Activated T-helper 1 cell treated with Interleukin-2 at 50 U/mL for 16 hours (primary cell): ENCODE measurements around the gene GPR132.
"Not testable (repeated sequence)": the region's sequence is repeated elsewhere in the genome, so short reads cannot be mapped to it uniquely, and the experiment has no call there.

ENCODE experiments used
- DNase-seq: peaks from one replicate; pipeline ENCODE4 v3.0.0-alpha.2; 2020; ENCODE audit warnings: low read depth

Gene GPR132

DNA sequence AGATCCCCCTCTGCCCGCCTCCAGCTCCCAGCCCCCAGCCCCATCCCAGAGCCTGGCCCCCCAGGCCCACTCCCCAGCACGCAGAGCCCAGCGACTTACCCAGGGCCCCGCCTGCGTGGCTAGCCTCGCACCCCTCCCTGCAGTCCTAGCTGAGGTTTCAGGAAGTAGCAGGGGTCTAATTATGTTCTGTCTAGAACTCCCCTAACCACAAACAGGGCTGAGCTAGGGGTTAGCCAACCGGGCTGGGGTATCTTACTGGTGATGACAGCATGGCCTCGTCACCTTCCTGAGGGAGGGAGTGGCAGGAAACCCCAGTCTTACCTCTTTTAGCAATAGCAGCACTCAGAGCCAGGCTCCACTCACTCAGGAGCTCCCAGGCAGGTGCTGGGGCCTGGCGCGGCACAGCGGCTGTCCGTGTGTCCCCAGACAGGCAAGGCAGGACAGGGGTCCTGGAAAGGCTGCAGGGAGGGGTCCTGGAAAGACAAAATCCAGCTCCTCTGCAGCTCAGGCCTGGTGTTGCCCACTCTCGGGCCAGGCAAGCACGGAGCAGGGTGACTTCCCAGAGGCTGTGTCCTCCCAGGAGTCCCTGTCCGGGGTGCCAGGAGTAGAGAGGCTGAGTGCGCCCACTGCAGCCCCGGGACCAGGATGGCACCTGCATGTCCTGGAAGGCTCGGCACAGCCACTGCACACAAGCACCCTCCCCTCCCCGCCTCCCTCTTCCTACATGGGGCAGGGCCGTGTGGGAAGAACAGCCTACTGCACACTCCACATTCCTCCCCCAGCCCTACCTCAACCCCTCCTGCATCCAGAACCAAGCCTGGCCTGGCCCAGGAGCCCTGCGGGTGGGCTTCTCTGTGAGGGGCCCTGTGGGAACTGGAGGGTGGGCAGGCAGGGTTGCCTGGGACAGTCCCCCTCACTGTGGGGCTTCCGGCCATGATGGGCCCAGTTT is at the start of gene GPR132:
TSS of gene GPR132 (minus strand) at position 151 of the 949 bp plus-strand sequence. CDS start 10,010 bp downstream, outside the sequence.
- peak; percentile 79 for DNase-seq

DNA sequence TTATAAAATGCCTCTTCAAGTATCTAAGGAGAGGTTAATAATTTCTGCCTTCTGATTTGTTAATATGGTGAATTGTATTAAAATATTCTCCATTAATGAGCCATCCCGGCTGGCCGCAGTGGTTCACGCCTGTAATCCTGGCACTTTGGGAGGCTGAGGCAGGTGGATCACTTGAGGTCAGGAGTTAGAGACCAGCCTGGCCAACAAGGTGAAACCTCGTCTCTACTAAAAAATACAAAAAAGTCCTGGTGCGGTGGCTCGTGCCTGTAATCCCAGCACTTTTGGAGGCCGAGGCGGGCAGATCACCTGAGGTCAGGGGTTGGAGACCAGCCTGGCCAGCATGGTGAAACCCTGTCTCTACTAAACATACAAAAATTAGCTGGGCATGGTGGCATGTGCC is 44.0 kb upstream of the GPR132 start:
- not testable (repeated sequence) for DNase-seq

DNA sequence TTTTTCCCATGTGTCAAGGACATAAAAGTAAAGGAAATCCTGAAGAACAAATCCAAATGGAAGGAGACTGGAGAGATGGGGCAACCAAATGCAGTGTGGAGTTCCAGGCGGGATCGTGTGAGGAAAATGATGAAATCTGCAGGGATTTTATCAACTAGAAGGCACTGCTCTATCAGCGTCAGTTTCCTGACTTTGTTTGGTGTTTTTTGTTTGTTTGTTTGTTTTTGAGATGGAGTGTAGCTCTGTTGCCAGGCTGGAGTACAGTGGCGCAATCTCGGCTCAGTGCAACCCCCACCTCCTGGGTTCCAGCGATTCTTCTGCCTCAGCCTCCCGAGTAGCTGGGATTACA is 43.3 kb upstream of the GPR132 start:
- no peak for DNase-seq

DNA sequence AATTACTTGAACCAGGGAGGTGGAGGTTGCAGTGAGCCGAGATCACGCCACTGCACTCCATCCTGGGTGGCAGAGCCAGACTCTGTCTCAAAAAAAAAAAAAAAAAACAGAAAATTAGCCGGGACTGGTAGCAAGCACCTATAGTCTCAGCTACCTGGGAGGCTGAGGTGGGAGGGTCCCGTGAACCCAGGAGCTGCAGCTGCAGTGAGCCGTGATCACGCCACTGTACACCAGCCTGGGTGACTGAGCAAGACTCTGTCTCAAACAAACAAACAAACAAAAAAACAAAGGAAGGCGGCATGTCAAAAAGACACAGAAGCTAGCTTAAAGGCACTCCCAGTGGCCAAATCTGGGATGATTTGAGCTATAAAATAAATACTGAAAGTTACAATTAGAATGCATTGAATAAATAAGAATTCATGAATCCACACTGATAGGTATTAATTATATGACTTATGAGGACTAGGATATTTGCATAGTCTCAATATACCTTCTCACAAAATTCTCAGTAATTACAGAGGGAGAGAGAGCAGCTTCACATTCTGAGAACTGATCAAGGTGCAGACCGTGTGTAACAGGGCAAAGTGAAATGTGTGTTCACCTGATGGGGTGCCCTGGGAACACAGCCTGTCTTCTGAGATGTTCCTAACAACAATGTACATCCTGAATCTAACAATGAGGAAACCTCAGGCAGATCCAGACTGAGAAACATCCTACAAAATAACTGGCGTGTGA is 42.7 kb upstream of the GPR132 start:
- DNase-seq, result no peak

DNA sequence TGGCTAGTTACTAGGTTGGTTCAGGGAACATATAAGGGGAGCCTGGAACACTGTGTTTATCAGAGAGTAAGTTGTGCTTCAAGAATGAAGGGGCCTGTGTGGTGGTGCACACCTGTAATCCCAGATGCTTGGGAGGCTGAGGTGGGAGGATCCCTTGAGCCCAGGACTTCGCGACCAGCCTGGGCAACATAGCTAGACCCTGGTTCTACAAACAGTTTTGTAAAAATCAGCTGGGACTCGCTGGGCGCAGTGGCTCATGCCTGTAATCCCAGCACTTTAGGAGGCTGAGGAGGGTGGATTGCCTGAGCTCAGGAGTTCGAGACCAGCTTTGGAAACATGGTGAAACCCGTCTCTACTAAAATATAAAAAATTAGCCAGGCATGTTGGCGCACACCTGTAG is 42.1 kb upstream of the GPR132 start:
- DNase-seq, result no peak

GRCh38 chr14:105105158-105105557 is 39.9 kb upstream of the GPR132 start:
- DNase-seq, result no peak

- DNase-seq, result no peak
These were observed 37.7 kb upstream of the GPR132 start for GRCh38 chr14:105102893-105103292.

DNA sequence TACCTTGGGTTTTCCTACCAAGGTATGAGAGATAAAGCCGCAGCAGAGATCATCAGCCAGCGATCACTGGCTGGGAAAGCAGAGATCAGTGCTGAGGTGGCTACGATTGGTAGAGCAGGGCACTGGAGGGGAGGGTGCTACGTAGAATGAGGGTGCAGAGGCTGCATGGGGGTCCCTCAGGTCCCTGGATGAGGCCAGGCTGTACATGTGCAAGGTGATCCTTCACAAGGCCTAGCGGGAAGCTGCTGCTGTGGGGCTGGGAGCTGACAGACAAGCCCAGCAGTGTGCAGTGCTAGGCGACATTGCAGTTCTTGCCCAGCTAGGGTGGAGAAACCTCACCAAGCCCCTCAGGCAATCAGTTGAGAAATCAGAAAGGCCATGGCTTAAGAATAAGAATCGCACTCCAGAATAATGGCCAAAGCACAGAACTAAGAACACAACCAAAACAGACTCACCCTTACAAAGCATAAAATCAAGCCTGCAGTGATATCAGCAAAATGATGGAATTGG is 37.2 kb upstream of the GPR132 start:
- no peak for DNase-seq

GRCh38 chr14:105100910-105101309 is 35.7 kb upstream of the GPR132 start:
- DNase-seq, result no peak

GRCh38 chr14:105099778-105100177 is 34.5 kb upstream of the GPR132 start:
- DNase-seq, result no peak

DNA sequence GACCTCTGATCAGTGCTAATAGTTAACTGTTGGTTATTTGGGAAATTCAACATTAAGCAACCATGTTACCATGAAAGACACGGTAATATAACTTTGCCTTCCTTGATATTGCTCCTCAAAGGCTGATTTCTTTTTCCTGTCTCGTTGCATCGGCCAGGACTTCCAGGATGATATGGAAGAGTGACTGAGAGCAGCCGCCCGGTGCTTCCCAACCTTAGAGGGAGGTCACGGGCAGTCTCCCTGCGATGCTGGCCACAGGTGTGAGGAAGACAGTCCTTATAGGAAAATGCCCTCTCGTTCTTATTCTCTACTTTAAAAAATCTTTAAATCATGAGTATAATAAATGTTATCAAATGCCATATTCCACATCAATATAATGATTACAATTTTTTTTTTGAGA is 33.1 kb upstream of the GPR132 start:
- no peak for DNase-seq

- DNase-seq, result no peak
These were observed 32.5 kb upstream of the GPR132 start for GRCh38 chr14:105097794-105098127.

DNA sequence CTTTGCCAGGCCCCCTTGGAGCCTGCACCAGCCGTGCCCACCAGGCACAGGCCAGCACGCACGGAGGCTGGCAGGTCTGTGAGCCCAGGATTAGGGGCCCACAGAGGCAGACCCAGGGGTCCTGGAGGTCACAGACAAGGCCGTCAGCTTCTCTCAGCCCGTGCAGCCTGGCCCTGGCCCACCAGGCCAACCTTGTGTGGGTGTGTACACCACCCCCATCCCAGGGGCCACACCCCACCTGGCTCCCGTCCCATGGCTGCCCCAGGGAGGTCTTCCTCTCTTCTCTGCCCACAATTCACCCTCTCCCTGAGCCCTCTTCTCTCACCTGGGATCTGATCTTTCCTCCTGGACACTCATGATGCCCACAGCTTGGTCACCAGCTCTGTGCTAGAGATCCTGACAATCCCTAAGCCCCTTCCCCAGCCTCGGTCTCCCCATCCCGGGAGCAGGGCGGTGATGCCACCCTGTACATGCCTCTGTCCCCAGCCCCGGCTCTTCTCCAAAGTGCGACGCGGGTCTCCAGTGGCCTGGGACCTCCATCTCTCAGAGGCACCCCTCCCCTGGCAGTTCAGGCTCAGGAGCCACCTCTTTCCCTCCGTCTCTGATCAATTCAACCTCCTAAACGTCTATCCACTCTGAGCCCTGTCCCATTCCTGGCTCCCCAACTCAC is 31.1 kb upstream of the GPR132 start:
- no peak for DNase-seq

GRCh38 chr14:105095236-105095805 is 30.1 kb upstream of the GPR132 start:
- DNase-seq, result no peak

DNA sequence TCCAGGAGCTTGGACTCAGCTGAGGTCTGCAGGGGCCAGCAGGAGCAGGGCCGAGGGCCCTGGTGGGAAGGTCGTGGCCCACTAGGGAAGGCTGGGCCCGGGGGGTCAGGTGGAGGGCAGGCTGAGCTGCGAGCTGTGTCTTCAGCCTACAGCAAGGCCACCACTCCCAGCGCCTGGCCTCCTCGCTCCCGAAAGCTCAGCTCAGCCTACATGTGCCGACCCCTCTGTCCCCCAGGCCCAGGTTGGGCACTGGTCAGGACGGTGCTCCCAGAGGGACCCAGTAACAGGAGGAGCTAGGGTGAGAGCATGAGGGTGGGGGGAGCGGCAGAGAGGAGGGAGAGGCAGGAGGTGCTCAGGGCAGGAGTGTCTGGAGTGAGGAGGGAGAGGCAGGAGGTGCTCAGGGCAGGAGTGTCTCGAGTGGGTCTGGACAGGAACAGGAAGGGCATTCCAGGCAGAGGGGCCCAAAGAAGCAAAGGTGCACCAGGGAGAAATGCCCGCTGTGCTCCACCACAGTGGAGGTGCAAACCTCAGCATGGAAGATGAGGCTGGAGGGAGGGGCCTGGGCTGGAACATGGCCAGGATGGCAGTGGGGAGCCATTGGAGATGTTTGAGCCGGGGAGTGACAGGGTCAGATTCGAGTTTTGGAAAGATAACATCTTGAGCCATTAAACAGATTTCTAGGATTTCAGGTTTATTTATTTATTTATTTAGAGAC is 29.1 kb upstream of the GPR132 start:
- DNase-seq, result no peak

GRCh38 chr14:105093431-105094192 is 28.4 kb upstream of the GPR132 start:
- peak; percentile 42 for DNase-seq

- peak; percentile 53 for DNase-seq
These were observed 27.8 kb upstream of the GPR132 start for GRCh38 chr14:105093038-105093430.

DNA sequence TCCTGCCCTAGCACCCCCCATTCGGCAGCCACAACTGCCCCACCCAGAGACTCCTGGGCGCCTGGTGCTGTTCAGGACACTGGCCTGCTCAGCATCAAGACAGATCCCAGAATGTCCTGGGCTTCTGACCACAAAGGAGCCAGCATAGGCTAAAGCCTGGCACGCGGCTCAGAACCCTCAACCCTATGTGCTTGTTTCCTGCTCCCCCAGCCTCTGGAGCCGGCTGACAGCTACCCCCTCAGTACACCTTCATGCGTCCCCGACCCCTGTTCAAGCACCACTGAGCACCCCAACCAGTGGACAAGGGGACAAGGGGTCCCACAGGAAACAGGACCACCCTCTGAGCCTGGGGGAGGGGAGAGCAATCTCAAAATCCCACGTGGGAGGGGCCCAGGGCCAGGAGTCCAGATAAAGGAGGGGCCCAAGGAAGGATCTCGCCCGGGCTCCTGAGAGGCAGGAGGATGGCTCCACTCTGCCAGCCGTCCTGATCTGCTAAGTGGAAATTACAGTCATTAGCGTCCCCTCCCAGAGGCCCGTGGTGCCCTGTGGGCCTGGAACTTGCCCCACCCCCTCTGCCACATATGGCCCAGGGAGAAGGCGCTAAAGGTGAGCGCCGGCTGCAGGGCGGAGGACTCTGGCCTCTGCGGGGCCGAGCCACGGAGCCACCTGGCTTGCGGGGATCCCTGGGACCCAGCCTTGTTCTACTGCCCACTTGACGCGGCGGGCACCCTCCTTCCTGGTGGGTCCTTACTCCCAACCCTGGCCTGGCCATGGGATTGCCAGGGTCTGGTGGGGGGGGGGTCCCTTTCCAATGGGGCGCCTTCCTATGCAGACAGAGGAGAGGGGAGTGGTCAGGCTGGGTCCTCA is 27.2 kb upstream of the GPR132 start:
- no peak for DNase-seq

DNA sequence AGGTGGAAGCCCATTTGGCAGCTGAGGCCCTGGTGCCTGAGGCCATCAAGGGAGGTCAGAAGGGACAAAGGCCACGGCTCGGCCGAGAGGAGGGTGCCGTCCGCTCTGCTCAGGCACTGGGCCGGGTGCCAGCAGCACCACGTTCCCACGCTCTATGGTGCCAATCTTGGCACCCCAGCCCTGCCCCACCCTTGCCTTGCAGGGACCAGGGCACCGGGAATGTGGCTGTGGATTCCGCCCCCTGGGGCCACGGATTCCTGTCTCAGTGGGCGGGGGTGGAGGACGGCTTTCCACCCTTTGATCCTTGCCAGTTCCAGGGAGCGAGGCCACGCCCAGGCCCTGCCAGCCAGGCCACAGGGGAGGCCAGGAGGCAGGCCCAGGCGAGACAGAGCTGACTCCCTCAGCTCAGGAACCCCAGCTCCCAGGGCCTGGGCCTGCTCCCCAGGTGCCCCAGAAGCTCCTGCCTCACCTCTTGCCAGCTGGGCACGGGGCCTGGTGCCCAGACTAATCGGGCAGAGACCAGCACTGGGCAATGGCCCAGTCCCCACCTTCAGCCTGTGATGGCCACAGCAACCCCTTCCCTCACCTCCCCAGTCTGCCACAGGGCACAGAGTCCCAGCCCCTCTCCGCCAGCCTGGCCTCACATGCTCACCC is 26.4 kb upstream of the GPR132 start:
- DNase-seq, result no peak
